C4-2B (cell line): Measurements from ENCODE around the gene PPA2.

ENCODE experiments used
- CTCF ChIP-seq: fragments of 450-650 bp; conservative IDR thresholded peaks from 2 replicates; pipeline ENCODE4 v1.5.1; 2017; ENCODE audit warnings: mild to moderate bottlenecking
- ZFX ChIP-seq: fragments of 450-650 bp; IDR thresholded peaks from 2 replicates; pipeline ENCODE4 v1.6.1; 2017

GRCh38 chr4:105455182-105455581 lies 18.7 kb downstream of the PPA2 start:
- no peak for TF ChIP-seq CTCF
- TF ChIP-seq ZFX = no peak
